HG02885 (cell line): ENCODE data around the gene MPIG6B.
"Not testable (repeated sequence)": the region's sequence is repeated elsewhere in the genome, so short reads cannot be mapped to it uniquely, and the experiment has no call there.

ENCODE experiments used
- ATAC-seq: cut with Tn5 transposase; IDR thresholded peaks from one replicate; pipeline ENCODE4 v1.9.1; 2021; ENCODE audit warnings: mild to moderate bottlenecking; ENCODE audit not compliant: unreplicated experiment, poor library complexity

The MPIG6B gene

GRCh38 chr6:31697555-31697954 is 25.6 kb upstream of the MPIG6B start:
- no peak for ATAC-seq

GRCh38 chr6:31700740-31701401 is 22.3 kb upstream of the MPIG6B start:
- no peak for ATAC-seq

GRCh38 chr6:31701666-31702404 is 21.3 kb upstream of the MPIG6B start:
- ATAC-seq: no peak

DNA sequence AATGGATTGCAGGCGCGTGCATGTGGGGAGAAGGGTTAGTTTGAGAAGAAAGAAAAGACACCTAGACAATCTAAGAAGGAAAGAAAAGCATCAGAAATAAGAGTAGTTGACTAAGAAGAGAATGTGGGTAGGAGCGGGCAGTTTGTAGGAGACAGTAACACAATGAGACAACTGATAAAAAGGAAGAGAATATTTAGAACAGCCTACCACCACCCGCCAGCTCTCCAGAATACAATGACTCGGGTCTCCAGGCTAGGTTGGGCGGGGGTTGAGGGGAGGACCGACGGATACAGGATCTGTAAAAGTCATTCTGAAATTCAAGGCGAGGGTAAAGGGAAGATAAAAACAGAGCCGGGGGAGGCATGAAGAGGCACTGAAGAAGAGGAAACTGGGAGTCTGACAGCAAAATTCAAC is 20.8 kb upstream of the MPIG6B start:
- no peak for ATAC-seq

- ATAC-seq: peak; percentile 93
Measured at GRCh38 chr6:31702819-31703716, 20.1 kb upstream of the MPIG6B start, which contains the start of gene ABHD16A. TSS of gene ABHD16A (minus strand) at chr6:31703324. CDS start at chr6:31703281, 43 bp downstream.

DNA sequence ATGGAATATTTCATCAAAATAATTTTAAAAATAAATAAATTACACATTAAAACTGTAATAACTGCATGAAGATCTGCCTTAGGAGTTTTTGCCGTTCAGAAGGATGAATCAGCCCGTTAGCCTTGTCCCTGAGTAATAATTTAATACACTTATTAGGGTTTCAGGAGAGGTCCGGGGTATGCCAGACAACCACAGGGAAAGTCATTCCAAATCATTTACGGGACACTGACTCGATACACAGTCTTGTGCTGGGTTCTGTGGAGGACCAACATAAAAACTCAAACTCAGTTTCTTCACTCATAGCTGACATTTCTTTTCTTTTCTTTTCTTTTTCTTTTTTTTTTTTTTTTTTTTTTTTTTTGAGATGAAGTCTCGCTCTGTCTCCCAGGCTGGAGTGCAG is 17.2 kb upstream of the MPIG6B start:
- no peak for ATAC-seq

DNA sequence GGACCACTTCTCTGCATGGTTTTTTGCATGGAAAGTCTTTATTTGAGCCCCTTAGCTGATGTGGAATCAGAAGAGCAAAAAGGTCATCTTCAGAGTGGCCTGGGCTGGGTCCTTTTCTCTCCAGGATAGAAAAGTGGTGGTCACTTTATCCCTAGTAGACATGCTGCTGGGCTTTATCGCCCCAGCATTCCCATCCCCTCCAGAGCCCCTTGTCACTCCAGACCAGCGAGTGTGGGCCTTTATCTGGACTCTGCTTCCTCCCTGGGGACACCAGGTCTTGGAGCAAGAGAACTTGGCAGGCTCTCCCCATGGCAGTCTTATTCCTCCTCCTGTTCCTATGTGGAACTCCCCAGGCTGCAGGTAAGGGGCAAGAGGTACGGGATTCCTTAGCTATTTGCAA is 16.6 kb upstream of the MPIG6B start, which contains the start of gene LY6G6F:
Gene LY6G6F, plus strand, starts transcription at position 268 of the 400 bp plus-strand sequence. Its CDS starts 41 bp downstream, at position 309.
- no peak for ATAC-seq

GRCh38 chr6:31707701-31708100 is 15.5 kb upstream of the MPIG6B start:
- no peak for ATAC-seq

DNA sequence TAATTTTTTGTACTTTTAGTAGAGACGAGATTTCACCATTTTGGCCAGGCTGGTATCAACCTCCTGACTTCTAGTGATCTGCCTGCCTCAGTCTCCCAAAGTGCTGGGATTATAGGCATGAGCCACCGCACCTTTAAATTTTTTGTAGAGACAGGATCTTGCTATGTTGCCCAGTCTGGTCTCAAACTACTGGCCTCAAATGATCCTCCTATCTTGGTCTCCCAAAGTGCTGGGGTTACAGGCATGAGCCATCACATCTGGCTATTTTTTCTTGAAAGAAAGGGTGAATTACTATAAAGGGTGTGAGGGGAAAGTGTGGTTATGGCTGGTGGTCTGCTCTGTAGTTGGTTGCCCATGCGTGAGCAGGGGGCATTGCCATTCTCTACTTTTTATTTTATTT is 14.9 kb upstream of the MPIG6B start:
- ATAC-seq: no peak

- not testable (repeated sequence) for ATAC-seq
Measured at GRCh38 chr6:31709157-31709556, 14.0 kb upstream of the MPIG6B start.

GRCh38 chr6:31710523-31711219 is 12.5 kb upstream of the MPIG6B start:
- no peak for ATAC-seq

DNA sequence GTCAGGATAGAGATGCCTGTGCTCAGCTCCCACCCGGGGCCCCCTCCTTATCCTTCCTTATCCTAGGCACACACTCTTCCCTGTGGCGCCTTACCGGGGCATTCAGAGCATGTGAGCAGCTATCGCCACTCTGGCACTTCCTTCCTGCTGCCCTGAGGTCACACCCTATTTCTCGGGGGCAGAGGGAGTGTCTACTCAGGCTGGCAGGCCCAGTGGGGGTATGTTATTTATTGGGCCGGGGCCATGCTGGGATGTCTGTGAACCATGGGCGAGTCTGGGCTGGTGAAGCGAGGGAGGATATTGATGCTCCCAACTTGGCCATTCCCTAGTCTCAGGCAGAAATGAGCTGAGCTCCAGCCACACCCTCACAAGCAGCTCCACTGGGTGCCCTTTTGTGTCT is 11.9 kb upstream of the MPIG6B start:
- ATAC-seq: no peak

DNA sequence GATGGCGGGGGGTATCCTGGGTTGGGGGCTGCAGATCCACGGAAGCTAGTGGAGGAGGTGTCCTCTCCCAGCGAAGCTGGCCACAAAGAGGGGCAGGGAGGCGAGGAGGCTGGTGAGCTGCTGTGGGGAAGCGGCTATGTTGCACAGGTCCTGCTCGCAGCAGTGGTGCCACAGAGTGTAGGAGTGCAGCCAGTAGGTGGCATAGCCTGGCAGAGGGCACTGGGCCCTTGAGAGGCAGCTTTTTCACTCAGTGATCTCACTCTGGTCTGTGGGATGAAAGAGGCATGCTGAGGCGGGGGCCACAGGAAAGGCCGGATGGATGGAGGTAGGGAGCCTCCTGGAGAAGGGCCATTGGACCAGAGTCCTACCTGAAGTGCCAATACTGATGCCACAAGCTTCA is 10.9 kb upstream of the MPIG6B start:
- no peak for ATAC-seq

DNA sequence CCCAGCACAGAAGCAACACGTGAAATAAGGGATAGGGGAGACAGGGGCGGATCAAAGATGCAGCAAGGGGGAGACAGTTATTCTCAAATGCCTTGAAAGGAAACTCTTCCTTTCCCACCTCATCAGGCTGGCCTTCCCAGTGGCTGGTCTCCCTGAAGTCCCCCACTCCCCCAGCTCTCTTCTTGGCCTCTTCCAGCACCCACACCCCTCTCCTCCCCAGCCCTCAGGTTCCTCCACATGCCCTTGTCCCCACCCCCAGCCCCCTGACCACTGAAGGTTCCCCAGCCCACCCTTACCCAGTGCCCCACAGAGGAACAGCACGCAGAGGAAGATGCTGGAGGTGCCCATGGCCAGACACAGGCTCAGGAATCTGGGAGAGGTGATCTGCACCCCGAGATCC is 9.7 kb upstream of the MPIG6B start:
- no peak for ATAC-seq

GRCh38 chr6:31713991-31714684 is 9.0 kb upstream of the MPIG6B start:
- no peak for ATAC-seq

GRCh38 chr6:31715022-31715958 is 7.9 kb upstream of the MPIG6B start, which contains the start of gene LY6G6D:
TSS of gene LY6G6D (plus strand) at chr6:31715348. CDS start at chr6:31715356, 8 bp downstream.
- ATAC-seq: no peak

DNA sequence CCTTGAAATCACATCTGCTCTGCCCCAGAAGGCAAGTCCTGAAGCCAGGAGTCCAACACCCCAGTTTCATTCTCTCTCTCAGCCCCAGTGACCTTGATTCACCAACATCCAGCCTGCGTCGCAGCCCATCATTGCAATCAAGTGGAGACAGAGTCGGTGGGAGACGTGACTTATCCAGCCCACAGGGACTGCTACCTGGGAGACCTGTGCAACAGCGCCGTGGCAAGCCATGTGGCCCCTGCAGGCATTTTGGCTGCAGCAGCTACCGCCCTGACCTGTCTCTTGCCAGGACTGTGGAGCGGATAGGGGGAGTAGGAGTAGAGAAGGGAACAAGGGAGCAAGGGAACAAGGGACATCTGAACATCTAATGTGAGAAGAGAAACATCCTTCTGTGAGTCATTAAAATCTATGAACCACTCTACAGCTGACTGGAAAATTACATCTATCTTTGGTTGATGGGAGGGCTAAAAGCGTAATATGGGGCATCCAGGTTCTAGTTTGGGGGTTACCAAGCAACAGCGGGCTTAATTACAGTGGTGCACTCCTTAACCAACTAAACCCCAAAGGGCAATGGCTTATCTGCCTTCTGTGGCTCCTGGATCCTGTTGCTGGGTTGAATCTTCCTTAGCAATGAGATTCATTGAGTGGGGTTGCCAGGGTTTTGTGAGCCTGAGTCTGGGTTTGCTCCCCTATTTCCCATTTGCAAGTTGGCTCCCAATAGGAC is 5.5 kb upstream of the MPIG6B start:
- ATAC-seq: no peak

- no peak for ATAC-seq
Measured at GRCh38 chr6:31718265-31718664, 4.9 kb upstream of the MPIG6B start.
